RWPE2 (cell line): Measurements from ENCODE around the gene MB21D2.

Experiments
- ATAC-seq: fragments of 200-7000 bp; cut with Tn5 transposase; 3 replicates; pipeline ENCODE4 v1.9.1; 2021; ENCODE audit warnings: low read depth
- DNase-seq: peaks from one replicate; pipeline ENCODE4 v3.0.0-alpha.2; 2020; ENCODE audit warnings: low spot score
- H3K27ac ChIP-seq: fragments of 450-650 bp; 2 replicates; pipeline ENCODE4 v1.5.1; 2017; ENCODE audit warnings: mild to moderate bottlenecking; ENCODE audit not compliant: poor library complexity, severe bottlenecking
- H3K27me3 ChIP-seq: fragments of 250-450 bp; sonication (Bioruptor Pico); 2 replicates; pipeline ENCODE4 v1.5.1; 2021; ENCODE audit warnings: mild to moderate bottlenecking, moderate library complexity; ENCODE audit not compliant: insufficient read depth, poor library complexity, severe bottlenecking
- H3K36me3 ChIP-seq: fragments of 250-450 bp; sonication (Bioruptor Pico); 2 replicates; pipeline ENCODE4 v1.5.1; 2020; ENCODE audit warnings: low read depth, mild to moderate bottlenecking, moderate library complexity
- H3K4me1 ChIP-seq: fragments of 250-450 bp; sonication (Bioruptor Pico); 2 replicates; pipeline ENCODE4 v1.5.1; 2021; ENCODE audit warnings: mild to moderate bottlenecking, moderate library complexity; ENCODE audit not compliant: insufficient read depth, poor library complexity, severe bottlenecking
- H3K4me3 ChIP-seq: fragments of 250-450 bp; sonication (Bioruptor Pico); 2 replicates; pipeline ENCODE4 v1.5.1; 2021; ENCODE audit warnings: mild to moderate bottlenecking, moderate library complexity; ENCODE audit not compliant: severe bottlenecking
- H3K9me3 ChIP-seq: fragments of 250-450 bp; sonication (Bioruptor Pico); 2 replicates; pipeline ENCODE4 v1.5.1; 2021; ENCODE audit warnings: mild to moderate bottlenecking, moderate library complexity; ENCODE audit not compliant: severe bottlenecking
- TF ChIP-seq, protein P1 (sequence below): fragments of 450-650 bp; IDR thresholded peaks from one replicate; pipeline ENCODE4 v1.5.1; 2017; ENCODE audit warnings: mild to moderate bottlenecking, moderate library complexity; ENCODE audit not compliant: poor library complexity, severe bottlenecking

MB21D2 gene

GRCh38 chr3:192831801-192832347 is 85.8 kb downstream of the MB21D2 start:
- Histone ChIP-seq H3K36me3 (no peaks in the 10 kb centered on the region), H3K27me3 (no peaks in the 10 kb centered on the region), H3K27ac (peak overlapping the region; percentile 19), H3K4me3 (no peak overlapping the region), H3K4me1 (peaks cover 46% of the 10 kb centered on the region), H3K9me3 (no peaks in the 10 kb centered on the region)
- TF ChIP-seq, protein P1, sequence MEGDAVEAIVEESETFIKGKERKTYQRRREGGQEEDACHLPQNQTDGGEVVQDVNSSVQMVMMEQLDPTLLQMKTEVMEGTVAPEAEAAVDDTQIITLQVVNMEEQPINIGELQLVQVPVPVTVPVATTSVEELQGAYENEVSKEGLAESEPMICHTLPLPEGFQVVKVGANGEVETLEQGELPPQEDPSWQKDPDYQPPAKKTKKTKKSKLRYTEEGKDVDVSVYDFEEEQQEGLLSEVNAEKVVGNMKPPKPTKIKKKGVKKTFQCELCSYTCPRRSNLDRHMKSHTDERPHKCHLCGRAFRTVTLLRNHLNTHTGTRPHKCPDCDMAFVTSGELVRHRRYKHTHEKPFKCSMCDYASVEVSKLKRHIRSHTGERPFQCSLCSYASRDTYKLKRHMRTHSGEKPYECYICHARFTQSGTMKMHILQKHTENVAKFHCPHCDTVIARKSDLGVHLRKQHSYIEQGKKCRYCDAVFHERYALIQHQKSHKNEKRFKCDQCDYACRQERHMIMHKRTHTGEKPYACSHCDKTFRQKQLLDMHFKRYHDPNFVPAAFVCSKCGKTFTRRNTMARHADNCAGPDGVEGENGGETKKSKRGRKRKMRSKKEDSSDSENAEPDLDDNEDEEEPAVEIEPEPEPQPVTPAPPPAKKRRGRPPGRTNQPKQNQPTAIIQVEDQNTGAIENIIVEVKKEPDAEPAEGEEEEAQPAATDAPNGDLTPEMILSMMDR, result no peak
- DNase-seq, result no peak
- ATAC-seq, result no peak

DNA sequence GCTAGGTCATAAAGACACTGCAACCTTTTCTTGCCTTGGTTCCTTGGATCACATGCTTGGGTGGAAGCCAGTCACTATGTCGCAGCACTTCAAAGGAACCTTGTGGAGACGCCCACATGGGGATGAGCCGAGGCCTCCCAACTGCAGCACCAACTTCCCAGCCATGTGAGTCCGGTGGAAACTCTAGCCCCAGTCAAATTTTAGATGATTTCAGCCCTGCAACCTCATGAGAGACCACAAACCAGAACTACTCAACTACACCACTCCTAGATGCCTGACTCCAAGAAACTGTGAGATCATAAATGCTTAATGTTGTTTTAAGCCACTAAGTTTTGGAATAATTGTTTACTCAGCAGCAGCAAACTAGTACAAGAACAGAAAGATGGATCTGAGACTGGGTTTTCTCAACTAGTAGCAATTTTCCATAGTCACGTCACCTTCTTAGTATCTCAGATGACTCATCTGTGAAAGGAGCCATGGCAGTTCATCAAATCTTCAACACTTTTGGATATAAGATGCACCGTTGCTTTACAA is 86.5 kb downstream of the MB21D2 start:
- Histone ChIP-seq H3K27ac (peak overlapping the region; percentile 11), H3K4me3 (no peak overlapping the region), H3K36me3 (no peaks in the 10 kb centered on the region), H3K9me3 (no peaks in the 10 kb centered on the region), H3K4me1 (peaks cover 48% of the 10 kb centered on the region), H3K27me3 (no peaks in the 10 kb centered on the region)
- ATAC-seq (peak; percentile 43; the same call in 1 of the 3 replicates), DNase-seq (no peak)
- TF ChIP-seq, protein P1, result no peak

- ATAC-seq, result no peak
- H3K4me1 ChIP-seq, result peaks cover 49% of the 10 kb centered on the region
These were observed 87.2 kb downstream of the MB21D2 start for GRCh38 chr3:192830291-192831110.

GRCh38 chr3:192827863-192828594 is 89.6 kb downstream of the MB21D2 start:
- Histone ChIP-seq H3K4me3 (no peak overlapping the region), H3K9me3 (no peaks in the 10 kb centered on the region), H3K27ac (no peak overlapping the region), H3K4me1 (peaks cover 43% of the 10 kb centered on the region), H3K36me3 (no peaks in the 10 kb centered on the region), H3K27me3 (no peaks in the 10 kb centered on the region)
- no peak for DNase-seq
- TF ChIP-seq, protein P1, result no peak
- ATAC-seq, result no peak

More at GRCh38 chr3:192830291-192831110, 87.2 kb downstream of the MB21D2 start:
- no peaks in the 10 kb centered on the region for H3K27me3 ChIP-seq
- peak overlapping the region; percentile 11 for H3K27ac ChIP-seq
- no peak overlapping the region for H3K4me3 ChIP-seq
- TF ChIP-seq, protein P1, result no peak
- no peak for DNase-seq
- no peaks in the 10 kb centered on the region for H3K36me3 ChIP-seq
- no peaks in the 10 kb centered on the region for H3K9me3 ChIP-seq
